CD4-positive, alpha-beta T cell treated with Interleukin-12 subunit alpha and Interleukin-12 subunit beta, for 1 hour (primary cell): Measurements from ENCODE around the gene TMEM203.

Experiments
- DNase-seq: peaks from one replicate; pipeline ENCODE4 v3.0.0-alpha.2; 2020

TMEM203 gene

GRCh38 chr9:137176302-137177182, 28.9 kb downstream of the TMEM203 start:
- peak; percentile 21 for DNase-seq

- DNase-seq, result no peak
Observed at GRCh38 chr9:137175345-137175961, 30.0 kb downstream of the TMEM203 start.

GRCh38 chr9:137174722-137175293, 30.6 kb downstream of the TMEM203 start:
- DNase-seq, result no peak

GRCh38 chr9:137173796-137174664, 31.4 kb downstream of the TMEM203 start:
- no peak for DNase-seq

GRCh38 chr9:137172901-137173795, 32.3 kb downstream of the TMEM203 start:
- no peak for DNase-seq

- DNase-seq, result no peak
Observed at GRCh38 chr9:137171149-137171900, 34.1 kb downstream of the TMEM203 start.

GRCh38 chr9:137170486-137171148, 34.8 kb downstream of the TMEM203 start:
- no peak for DNase-seq

- no peak for DNase-seq
Observed at GRCh38 chr9:137169896-137170358, 35.5 kb downstream of the TMEM203 start, which contains the start of gene LRRC26. LRRC26 (minus strand) TSS chr9:137170051; CDS start chr9:137169943, 108 bp downstream.

- peak; percentile 11 for DNase-seq
Observed at GRCh38 chr9:137168904-137169856, 36.3 kb downstream of the TMEM203 start.

GRCh38 chr9:137168573-137168903, 36.9 kb downstream of the TMEM203 start:
- DNase-seq, result no peak

- DNase-seq, result no peak
Observed at GRCh38 chr9:137167747-137168572, 37.5 kb downstream of the TMEM203 start.

- DNase-seq, result no peak
Observed at GRCh38 chr9:137167277-137167746, 38.1 kb downstream of the TMEM203 start.

GRCh38 chr9:137166380-137167229, 38.8 kb downstream of the TMEM203 start:
- no peak for DNase-seq

- no peak for DNase-seq
Observed at GRCh38 chr9:137165250-137165836, 40.1 kb downstream of the TMEM203 start.

- no peak for DNase-seq
Observed at GRCh38 chr9:137164370-137165249, 40.8 kb downstream of the TMEM203 start.

- no peak for DNase-seq
Observed at GRCh38 chr9:137163805-137164204, 41.6 kb downstream of the TMEM203 start.
